GM21526 (cell line): ENCODE data around the gene FOXB2.

Experiments used
- ATAC-seq: cut with Tn5 transposase; IDR thresholded peaks from one replicate; pipeline ENCODE4 v1.9.1; 2021; ENCODE audit warnings: moderate library complexity; ENCODE audit not compliant: unreplicated experiment, low FRiP score

Gene FOXB2

DNA sequence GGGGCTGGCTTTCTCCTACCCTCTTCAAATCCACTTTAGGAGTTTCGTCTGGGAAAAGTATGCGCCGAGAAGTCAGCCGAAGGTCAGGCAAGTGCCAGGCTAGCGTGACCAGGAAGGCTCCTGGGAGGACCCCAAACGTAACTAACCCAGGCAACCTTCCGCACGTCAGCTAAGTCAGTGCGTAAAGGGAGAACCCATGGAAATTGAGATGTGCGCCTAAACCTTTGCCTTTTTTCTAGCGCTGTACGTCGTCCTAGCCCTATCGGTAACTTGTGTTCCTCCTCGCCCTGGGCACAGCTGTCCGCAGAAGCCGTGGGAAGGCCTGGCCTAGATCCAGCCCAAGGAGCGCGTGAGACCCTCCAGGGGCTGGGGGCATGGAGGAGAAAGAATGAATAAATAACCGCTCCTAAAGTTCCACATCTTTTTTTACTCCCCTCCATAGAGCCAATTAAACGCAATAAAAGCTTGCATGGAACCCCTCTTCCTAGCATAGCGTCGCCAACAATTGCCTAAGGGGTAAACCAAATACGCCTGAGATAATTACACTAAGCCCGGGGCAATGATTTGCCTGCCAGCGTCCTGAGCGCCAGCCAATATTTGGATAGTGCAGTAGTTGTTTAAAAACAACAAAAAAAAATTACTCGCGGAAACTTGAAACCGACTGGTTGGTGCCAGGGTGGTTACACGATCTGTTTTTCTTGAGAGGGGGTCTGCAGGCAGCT lies 4.0 kb upstream of the FOXB2 start:
- ATAC-seq = no peak

DNA sequence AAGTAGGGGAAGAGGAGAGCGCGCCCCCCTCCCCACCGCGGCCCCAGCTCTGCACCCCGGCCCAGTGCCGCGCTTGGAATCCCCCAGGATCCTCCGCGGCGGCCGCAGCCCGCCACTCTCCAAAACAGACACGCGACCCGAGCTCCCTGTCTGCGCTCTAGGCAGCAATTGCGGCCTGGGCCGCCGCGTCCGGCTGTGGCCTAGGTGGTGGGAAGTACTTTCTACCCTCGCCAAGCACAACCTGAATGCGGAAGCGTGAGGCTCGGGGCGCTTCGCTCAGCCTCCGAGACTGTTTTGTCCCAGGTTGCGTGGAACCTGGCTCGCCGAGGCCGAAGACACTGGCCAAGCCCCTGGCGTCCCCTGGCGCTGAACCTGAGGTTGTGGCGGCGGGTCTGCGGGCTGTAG lies 3.3 kb upstream of the FOXB2 start:
- ATAC-seq = no peak

DNA sequence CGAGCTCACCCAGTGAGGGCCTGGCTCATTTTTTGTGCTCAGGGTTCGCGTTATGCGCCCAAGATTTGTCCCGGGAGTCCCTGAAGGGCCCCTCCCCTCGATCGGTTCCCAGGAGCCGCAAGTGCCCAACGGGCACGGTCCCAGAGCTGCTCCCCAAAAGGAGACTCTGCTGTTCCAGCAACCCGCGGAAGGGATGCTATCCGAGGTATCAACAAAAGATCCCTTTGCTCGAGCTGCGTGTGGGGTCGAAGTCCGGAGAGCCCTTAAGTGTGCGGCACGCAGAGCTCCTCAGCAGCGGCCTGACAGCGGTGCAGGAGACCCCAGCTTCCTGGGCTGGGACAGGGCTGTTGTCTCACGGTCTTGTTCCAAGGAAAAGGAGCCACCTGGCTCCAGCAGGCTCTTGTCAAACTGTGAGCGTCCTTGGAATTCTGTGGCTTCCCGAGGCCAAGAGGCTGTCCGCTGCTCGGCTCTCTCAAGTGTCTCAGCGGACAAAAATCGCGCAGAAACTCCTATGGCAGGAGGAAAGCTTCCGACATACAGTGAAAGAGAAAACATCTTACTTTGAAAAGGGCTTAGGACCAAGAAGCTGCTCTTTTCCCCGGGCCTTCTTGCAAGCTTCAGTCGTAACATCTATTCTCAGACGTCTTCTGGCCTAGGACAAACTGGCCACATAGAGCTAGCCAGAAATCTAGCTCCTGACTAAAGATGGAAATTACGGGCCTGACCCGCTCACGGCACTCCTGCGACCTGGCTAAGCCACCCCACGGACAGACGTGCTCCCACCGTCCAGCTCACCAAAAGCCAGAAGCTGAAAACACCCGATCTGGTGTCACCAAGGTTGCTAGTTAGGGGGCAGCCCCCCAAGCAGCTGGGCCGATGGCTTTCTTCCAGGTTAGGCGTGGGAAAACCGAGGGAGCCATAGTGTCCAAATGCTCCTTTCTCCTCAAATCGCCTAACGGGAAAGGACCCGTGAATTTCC lies 2.6 kb upstream of the FOXB2 start:
- ATAC-seq = no peak

DNA sequence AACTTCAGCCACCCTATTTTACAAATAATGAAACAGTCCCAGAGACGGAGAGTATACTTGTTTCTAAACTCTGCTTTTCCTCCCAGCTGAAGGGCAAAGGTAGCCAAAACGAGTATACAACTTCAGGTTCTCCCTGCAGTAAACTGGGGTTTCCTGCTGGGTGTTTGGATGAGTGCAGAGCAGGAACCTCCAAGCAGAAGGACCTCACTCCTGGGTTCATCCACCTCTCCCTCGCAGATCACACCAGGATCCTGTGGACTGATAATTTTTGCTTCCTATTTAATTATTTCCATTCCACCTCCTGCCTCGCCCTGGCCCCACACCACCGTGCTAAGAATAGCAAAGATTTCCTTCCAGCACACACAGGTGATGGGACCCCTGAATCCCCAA lies 2.0 kb upstream of the FOXB2 start:
- no peak for ATAC-seq

DNA sequence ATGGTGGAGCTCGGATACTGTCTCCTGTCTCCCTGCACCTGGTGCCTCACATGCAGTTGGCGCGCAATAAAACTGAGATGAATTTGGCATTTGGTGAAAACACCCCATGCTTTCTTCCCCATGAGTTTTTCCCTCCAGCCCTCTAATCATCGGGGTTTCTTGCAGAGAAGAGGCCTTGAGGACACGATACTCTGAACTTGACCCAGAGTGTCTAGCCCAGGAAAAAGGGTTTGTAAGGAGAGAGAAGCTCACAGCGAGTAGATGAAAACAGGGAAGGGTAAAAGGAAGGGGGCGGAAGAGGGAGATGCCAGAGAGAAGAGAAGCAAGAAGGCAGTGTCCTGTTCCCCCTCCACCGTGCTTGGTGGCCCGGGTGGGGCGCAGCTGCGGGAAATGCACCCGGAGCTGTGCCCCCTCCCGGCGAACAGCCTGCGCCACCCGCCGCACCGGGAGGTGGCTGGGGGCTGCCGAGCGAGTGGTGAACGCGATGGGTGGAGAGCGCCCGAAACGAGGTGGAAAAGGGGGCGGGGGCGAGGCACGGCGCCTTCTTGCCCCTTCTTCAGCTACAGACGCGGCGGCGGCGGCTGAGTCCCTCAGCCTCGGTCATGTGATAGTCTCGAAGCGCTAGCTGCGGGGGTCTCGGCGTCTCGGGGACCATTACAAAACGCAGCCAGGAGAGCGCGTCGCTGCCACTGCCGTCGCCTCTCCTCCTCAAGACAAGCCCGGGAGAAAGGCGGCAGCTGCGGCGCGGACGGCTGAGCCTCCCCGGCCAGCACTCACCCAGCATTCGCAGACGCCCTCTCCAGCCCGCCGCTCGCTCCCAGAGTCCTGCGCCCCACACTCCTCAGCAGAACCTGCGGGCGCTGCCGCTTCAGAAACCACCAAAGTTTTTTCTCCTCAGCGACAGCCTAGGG lies 1.1 kb upstream of the FOXB2 start:
- ATAC-seq = no peak

DNA sequence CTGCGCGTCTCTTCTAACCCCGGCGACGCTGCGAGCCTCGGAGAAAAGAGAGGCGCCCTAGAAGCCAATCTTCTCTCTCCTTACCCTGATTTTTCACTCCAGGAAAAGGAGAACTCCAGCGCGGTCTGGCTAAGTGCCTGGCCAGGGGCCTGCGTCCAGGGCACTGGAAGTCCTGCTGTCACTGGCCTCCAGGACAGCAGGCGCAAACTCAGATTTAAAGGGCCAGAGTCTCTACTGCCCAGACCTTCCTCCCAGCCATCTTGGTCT lies 553 bp upstream of the FOXB2 start:
- ATAC-seq = no peak

DNA sequence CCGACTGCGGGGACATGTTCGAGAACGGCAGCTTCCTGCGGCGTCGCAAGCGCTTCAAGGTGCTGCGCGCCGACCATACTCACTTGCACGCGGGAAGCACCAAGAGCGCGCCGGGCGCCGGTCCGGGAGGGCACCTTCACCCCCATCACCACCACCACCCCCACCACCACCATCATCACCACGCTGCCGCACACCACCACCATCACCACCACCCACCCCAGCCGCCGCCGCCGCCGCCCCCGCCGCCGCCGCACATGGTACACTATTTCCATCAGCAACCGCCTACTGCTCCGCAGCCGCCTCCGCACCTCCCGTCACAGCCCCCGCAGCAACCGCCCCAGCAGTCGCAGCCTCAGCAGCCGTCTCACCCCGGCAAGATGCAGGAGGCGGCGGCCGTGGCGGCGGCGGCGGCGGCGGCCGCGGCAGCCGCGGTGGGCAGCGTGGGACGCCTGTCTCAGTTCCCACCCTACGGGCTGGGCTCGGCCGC lies 514 bp downstream of the FOXB2 start:
- ATAC-seq = no peak

DNA sequence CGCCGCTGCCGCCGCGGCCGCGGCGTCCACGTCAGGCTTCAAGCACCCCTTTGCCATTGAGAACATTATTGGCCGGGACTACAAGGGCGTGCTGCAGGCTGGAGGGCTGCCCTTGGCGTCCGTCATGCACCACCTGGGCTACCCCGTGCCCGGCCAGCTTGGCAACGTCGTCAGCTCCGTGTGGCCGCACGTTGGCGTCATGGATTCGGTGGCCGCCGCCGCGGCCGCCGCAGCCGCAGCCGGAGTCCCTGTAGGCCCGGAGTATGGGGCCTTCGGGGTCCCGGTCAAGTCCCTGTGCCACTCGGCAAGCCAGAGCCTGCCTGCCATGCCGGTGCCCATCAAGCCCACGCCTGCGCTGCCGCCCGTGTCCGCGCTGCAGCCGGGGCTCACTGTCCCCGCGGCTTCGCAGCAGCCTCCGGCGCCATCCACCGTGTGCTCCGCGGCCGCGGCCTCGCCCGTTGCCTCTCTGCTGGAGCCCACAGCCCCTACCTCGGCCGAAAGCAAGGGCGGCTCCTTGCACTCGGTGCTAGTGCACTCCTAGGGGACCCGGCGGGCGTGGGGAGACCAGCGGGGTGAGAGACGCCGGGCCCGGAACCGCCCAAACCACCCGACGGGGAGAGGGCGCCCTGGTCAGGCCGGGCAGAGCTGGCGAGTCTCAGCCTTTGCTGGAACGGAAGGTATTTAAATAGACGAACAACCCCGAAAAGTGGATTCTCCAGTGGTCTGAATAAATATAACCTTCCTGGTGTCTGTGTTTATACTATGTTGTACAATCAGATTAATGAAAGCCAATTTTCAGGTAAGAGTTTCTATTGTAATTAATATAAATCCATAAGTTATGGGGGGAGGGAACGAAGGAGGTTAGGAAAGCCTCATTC lies 1.2 kb downstream of the FOXB2 start:
- ATAC-seq = no peak

DNA sequence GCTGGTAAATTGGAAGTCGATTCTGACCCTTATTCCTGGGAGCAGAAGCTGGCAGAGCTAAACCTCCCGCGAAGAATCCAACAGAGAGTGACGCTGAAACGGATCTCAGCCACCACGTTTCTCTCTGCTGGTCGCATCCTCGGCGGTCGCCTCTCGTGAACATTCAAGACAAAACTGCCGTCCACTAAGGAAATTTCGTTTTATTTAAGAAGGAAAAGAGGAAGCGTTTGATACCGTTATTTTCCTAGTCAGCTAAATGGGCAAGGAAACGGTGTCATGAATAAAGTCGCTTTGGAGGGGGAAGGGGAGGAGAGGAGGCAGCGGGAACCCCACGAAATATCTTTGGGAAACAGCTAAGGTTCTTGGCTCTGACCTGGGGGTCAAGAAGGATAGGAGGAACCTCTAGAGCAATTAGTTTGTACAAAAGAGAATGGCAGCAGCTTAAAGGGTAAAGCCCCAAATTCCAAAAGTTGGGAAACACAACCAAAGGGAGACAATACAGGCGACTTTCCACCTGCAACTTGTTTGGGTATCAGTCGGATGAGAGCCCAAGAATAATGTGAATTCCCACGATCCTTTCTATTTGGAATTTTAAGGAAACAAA lies 1.9 kb downstream of the FOXB2 start:
- no peak for ATAC-seq

DNA sequence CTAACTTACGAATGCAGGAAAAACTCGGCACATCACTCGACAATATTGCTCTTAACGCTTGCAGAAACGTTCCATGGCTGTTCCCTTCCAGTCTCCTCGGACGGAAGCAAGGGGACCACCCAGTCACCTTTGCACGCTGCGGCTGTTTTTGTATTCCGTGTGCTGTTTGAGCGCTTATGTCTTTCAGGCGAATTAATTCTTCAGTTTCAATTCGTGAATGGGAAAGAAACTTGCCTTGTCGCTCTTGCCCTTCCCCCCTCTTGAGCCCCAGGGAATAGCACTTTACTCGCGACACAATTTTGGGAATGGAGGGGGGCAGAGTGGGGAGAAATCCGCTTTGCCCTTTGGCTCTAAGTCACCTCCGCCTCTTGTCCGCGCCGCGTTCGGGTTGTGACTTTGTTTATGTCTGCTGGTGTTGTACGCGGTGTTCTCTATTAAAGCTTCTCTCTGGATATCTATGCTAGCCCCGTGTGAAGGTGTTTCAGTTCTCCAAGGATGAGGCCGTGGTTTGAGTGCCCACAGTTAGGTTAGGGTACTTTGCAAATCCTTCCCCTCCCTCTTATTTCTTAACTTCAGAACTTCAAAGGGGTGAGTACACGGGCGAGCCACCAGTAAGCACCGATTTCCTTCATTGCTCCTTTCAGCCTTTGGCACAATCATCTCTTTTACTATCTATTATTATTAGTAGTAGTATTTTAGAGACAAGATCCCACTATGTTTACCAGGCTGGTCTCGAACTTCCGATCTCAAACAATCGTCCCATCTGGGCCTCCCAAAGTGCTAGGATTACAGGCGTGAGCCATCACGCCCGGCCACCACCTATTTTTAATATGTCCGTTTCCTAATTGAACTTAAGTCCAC lies 2.7 kb downstream of the FOXB2 start:
- no peak for ATAC-seq

DNA sequence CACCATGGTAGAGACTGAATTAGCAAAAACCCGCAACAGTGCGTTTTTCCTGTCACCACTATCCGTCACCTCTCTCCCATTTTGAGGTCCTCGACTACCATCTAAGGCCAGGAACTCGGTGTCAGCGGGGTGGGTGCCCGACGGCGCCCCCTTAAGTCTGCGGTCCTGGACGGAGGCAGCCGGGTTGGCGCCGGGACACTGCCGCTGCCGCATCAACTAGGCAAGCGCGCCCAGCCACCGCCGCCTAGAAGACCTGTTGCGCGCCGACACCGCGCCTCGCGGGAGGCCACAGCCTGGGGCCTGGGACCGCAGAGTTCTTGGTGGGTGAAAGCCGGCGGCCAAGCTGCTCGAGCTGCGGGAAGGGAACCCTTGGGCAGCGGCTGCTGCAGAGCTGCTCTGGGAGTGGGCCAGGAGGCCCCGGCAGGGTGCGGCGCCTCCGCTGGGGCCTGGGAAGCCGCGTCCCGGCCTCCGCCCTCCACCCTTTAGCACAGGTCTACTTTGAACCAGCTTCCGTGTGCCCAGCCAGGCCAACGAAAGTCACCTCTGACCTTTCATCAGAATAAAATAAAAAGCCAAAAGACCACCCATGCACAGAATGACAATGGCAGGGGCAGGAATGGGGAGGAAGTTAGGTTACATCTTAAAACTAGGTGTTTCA lies 3.5 kb downstream of the FOXB2 start:
- no peak for ATAC-seq

DNA sequence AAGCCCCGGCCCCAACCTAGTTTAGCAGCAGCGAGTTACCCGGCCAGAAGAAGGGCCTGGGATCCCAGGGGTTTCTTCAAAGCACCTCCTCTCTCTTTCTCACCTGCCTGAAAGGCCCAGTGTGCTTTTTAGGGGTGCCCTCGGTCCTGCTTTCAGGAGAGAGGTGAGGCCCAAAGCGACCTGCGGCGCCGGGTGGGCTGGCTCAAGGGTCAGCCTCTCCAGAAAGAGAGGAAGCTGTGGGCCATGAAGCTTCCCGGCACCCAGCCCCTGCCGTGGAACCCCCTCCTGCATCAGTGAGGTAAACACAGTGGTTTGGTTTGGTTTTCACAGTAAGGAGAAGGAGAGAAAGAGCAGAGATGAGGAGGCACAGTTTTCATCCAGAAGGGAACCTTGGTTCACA lies 4.3 kb downstream of the FOXB2 start:
- no peak for ATAC-seq

DNA sequence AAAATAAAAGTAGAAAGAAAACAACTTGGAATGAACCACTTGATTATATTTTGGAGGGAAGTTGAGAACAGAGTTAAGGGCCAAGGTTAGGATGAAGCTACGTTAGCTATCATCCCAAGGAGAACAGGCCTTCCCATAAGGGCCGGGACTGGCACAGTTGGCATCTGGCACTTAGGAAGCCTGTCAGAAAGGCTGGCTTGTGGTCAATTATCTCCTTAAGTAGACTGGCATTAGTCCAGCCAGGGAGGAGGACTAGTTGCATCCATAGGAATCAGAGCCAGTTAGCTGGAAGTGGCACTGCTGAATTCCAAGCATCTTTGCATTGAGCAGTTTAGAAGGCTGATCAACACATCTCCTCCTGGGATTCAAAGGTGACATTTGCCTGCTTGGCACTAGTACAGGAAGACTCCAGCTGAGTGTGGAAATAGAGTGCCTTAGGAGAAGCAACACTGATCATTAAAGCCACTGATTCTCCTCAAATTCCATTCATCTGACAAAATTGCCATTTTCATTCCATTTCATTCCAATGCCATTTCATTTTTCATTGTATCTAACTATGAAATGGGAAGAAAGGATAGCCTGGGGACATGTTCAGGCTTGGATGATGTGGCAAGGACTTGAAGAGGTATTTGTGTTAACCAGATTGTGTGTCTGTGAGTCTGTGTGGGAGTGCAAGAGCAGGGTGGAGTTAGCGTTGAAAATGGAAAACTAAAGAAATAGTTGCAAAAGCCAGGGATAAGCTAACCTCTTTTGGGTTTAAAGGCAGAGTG lies 5.5 kb downstream of the FOXB2 start:
- ATAC-seq = no peak

DNA sequence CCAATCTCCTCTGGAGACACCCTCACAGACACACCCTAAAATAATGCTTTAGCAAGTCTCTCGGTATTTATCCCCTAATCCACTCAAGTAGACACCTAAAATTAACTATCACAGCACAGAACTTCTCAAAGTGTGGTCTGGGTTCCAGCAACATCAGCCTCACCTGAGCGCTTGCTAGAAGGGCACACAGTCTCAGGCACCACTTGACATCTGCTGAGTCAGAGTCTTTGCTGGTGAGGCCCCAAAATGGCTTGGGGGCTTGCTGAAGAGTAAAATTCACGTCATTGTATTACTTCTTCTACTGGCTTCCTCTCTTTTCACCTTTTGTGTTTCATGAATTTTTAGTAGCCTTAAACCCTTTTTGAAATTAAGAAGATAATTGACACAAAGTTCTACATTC lies 9.0 kb downstream of the FOXB2 start:
- no peak for ATAC-seq

DNA sequence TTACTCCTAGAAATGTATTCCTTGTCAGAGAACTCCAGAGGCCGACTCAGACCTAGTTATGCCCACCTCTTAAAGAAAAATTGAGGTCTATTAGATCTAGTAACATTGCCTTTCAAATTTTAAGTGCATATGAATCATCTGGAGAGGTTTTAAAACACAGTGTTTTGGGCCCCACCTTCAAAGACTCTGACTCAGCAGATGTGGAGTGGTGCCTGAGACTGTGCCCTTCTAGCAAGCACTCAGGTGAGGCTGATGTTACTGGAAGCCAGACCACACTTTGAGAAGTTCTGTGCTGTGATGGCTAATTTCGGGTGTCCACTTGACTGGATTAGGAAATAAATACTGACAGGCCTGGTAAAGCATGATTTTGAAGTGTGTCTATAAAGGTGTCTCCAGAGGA lies 10.6 kb downstream of the FOXB2 start:
- no peak for ATAC-seq

DNA sequence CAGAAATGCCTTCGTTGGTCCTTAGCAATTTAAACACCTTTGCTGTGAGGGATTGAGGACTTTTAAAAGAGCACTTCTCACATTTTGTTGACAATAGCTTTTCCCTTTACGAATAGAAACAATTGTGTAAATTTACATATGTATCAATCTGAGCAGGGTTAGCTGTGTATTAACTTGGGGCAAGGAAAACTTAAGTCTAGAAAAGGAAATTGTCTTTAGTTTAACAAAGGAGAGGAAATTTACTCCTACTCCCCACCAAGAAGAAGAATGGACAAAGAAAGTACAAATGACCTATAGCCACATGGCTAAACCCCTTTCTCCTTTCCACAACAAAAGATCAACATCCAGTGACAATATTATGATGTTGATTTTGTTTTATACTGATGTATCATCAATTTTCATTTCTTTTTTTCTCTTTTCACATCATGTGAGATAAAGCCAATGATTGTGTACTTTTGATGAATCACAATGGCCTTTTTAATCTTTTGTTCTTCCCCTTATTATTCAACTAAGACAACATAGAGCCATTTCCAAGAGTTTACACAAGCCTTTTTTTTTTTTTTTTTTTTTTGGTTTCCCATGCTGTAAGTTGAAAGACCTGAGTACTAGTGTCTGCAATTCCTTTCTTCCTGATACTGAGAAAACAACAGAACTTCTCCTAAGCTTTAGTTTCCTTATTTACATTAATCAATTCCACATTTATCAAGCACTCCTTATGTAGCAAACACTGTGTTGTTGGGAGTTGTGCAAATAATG lies 19.0 kb downstream of the FOXB2 start:
- no peak for ATAC-seq

DNA sequence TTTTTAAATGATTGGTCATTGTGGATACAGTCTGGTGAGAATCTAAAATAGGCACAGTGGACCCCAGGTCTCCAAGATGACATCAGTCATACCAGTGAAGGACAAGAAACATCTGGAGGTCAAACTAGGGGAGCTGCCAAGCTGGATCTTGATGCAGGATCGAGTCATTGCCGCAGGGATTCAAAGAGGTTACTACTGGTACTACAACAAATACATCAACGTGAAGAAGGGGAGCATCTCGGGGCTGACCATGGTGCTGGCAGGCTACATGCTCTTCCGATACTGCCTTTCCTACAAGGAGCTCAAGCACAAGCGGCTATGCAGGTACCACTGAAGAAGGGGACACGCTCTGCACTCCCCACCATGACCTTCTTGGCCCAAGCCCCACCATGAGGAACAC lies 20.9 kb downstream of the FOXB2 start:
- ATAC-seq = no peak
